ENCODE measurements around the gene TM9SF3.

- no peak for TF ChIP-seq CTCF (IDR thresholded peaks at IDR 0.05)
- TF ChIP-seq E2F6 (IDR thresholded peaks at IDR 0.05; ENCODE audit: borderline replicate concordance, low read depth), result no peak
- no peak for TF ChIP-seq POLR2A (IDR thresholded peaks at IDR 0.05; ENCODE audit: low read length)
- no peak for TF ChIP-seq BCL3 (IDR thresholded peaks at IDR 0.05)
Observed at GRCh38 chr10:96591946-96592345, 5.1 kb upstream of the TM9SF3 start.
